Stimulated activated CD8-positive, alpha-beta memory T cell treated with anti-CD3 and anti-CD28 coated beads, Interleukin-7, amount 100 ng/mL, for 24 hours (primary cell): ENCODE data around the gene CACNA1G.

ENCODE experiments used
- DNase-seq: peaks from one replicate; pipeline ENCODE4 v3.0.0-alpha.2; 2020; ENCODE audit warnings: low read depth

Gene CACNA1G

GRCh38 chr17:50560185-50560824, at the start of gene CACNA1G:
Gene CACNA1G (plus strand): TSS chr17:50560715. CDS start chr17:50561460, 745 bp downstream.
- peak; percentile 71 for DNase-seq

DNA sequence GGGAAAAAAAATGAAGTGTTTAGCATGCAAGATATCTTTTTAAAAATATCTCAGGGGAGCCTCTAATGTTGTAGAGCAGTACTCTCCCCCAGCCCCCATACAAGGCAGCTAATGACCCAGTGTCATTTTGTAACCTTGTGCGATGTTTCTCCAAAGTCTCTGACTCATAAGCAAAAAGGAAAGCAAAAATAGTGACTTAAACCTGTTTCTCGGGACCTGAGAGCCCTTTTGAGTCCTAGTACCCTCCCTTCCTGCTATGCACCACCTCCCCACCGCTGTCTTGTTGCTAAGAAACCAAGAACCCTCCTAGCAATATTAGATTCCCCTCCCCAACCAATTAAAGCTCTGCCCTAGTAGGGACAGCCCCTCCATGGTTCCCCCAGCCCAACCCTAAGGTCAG, 49.5 kb upstream of the CACNA1G start:
- DNase-seq, result no peak

DNA sequence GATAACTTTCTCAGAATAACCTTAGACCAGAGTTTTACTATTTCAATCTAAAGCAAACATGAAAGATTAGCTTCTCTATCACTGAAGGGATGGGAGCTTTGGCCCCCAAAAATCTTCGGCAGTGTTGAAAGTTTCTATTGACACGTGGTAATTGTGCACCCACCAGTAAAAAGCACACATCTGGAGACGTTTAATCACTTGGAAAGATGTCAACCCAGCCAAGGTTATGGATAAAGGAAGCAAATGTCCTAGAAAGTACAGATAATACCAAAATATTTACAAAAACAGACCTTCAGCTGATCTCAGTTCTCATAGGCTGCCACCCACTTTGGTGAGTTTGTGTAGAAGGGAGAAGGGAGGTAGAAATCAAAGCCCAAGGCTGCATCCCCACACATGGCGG, 47.0 kb upstream of the CACNA1G start:
- no peak for DNase-seq

GRCh38 chr17:50514388-50514787, 46.1 kb upstream of the CACNA1G start:
- DNase-seq, result no peak

DNA sequence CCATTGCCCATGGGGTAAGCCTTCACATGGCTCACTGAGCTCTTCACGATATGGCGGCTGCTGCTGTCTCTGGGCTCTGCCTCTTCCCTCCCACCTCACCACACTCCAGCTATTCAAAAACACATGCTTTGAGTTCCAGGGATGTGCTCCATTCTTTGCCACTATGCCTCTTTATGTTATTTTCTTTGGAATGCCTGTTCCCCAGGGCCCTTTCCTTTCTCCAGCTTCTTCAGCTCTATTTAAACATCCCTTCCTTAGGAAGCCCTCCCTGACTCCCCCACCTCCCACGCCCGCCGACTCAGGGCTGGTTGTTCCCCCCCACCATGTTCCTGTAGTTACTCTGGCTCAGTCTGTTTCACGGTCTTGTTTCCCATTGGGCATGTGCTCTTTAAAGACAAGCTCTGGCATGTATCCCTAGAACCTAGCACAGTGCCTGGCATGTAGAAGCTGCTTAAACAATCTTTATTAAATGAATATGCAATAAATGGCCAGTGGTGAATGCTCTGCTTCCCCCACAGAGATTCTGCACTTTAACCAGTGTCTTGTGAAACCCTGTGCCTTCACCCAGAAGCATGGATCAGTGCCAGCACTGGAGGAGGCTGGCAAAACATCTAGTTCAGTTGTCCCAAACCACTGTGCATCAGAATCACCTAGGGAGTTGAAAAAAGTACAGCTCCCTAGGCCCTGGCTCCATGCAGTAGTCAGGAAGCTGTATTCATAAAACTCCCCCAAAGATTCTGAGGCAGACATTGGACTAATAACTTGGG, 45.4 kb upstream of the CACNA1G start:
- no peak for DNase-seq

GRCh38 chr17:50517011-50517410, 43.5 kb upstream of the CACNA1G start:
- no peak for DNase-seq

GRCh38 chr17:50517504-50518383, 42.8 kb upstream of the CACNA1G start:
- DNase-seq, result no peak

- DNase-seq, result no peak
These were observed 42.0 kb upstream of the CACNA1G start for GRCh38 chr17:50518384-50519023.

GRCh38 chr17:50519141-50519834, 41.2 kb upstream of the CACNA1G start:
- no peak for DNase-seq

- no peak for DNase-seq
These were observed 40.0 kb upstream of the CACNA1G start for GRCh38 chr17:50520483-50520882.

DNA sequence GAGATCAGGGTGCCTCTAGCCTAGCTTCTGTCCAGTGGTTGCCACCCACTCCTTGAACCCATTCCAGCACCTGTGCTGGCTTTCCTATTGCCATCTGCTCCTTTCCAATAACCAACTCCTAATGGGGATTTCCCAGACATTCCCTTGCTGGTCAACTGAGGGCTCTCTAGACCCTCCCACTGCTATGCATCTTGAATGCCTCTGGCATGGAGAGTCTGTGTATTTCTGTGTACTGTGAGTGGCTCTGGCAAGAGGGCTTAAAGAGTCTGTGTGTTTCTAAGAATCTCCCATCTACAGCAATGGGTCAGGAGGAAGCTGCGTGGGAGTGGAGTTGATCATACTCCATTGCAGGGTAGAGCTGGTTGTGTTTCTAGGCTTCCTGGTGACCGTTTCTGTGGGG, 39.0 kb upstream of the CACNA1G start:
- no peak for DNase-seq

- no peak for DNase-seq
These were observed 37.7 kb upstream of the CACNA1G start for GRCh38 chr17:50522766-50523165.

- no peak for DNase-seq
These were observed 37.3 kb upstream of the CACNA1G start for GRCh38 chr17:50523208-50523607.

- no peak for DNase-seq
These were observed 35.7 kb upstream of the CACNA1G start for GRCh38 chr17:50524838-50525237.

DNA sequence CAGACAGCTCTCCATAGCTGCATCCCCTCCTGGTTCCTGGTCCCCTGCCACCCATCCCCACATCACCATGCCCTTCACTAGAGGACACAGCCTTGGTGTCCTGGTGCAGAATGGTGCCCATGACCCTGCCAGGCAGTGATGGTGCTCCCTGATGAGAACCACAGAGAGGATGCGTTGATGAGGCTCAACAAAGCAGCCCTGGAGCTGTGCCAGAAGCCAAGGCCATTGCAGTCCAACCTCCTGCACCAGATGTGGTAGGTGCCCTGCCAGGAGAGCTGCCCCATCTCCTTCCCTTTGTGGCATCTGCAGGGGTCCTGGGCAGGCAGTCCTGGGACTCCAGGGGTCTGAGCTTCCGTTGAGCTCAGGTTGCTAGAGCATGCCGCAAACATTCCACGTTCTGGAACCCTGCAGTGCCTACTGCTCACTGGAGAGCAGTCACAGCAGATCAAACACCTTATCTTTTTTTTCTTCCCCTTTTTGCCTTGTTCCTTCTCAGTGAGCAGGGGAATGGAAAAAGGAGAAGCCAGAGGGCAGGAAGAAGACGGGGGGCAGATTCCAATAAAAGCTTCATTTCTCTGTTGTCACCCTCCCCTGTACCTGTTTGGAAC, 33.3 kb upstream of the CACNA1G start:
- DNase-seq, result no peak

GRCh38 chr17:50527949-50528474, 32.5 kb upstream of the CACNA1G start:
- DNase-seq, result no peak

- DNase-seq, result no peak
These were observed 30.7 kb upstream of the CACNA1G start for GRCh38 chr17:50529849-50530248.

DNA sequence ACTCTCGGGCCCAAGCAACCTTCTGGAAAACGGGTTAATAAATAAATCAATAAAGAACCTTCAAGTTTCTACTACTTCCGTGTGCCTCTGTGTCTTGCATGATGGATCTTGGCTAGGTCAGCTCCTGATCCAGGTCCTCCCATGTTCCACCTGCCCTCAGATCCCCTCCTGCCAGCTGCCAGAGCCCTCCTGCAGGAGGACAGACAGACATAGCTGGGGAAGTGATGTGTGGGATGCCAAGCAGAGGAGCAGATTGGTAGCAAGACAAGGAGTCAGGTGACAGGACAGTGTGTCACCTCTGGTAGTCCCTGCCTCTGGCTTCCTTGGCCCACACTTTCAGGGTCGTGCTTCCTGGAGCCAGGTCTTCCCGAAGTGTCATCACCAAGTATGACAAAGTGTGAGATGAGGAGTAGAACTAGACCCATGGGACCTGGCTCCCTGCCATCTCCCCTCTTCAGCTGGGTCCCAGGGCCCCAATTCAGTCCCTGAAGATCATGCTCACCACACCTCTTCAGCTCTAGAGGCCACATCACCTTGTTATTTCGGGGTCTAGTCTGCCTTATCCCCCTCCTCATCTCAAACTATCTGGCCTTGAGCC, 29.0 kb upstream of the CACNA1G start:
- DNase-seq, result no peak

- no peak for DNase-seq
These were observed 28.0 kb upstream of the CACNA1G start, which contains the start of gene EPN3 for GRCh38 chr17:50532452-50533024. Gene EPN3 (plus strand): TSS chr17:50532735. CDS start chr17:50536557, 3,822 bp downstream.

- DNase-seq, result no peak
These were observed 27.3 kb upstream of the CACNA1G start for GRCh38 chr17:50533185-50533584.
